DMS114 treated with DMSO at 0.1 percent for 48 hours (cell line): Measurements from ENCODE around the gene LPP.

ENCODE experiments used
- DNase-seq: peaks from one replicate; lab custom pipeline; 2025; ENCODE audit not compliant: unreplicated experiment; lab: John Stamatoyannopoulos, UW

The LPP gene

DNA sequence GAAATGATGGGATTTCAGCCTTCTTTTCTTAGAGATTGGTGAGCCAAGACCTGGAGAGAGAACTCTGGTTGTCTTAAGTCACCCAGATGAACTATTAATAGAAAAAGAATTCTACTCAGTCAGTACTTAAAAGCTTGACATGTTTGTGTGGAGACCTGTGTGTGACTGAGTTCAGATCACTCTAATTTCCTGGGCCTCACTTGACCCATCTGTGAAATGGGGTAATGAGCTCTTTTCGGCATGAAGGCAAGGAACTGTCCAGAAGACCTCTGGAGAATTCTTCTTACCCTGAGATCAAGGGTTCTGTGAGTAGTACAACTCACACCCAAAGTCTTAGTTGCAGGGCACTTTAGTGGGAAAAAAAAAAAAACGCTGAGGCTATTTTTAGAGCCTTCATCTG is 92.9 kb downstream of the LPP start:
- DNase-seq: no peak

DNA sequence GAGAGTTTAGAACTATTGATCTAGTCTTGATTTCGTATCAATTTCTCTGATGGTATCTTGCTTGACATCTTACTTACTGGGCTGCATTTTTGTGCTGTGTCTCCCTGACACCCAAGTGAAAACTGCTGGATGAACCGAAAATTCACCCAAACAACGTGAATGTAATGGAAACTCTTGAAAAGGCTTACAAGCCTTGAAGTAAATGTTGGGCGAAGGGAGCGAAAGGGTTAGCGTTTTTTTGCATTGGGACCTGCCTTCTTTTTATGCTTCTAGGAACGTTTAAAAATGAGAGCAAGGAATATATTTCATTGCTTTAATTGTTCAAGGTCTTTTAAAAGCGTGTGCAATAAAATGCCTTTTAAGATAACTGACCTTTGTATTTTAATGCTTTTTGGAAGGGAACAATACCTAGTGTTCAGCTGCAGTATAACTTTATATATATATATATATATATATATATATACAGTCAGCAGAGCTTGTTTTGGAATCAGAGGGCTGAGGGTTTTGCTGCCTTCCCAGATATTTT is 94.1 kb downstream of the LPP start:
- no peak for DNase-seq

GRCh38 chr3:188253123-188253793 is 99.3 kb downstream of the LPP start:
- no peak for DNase-seq

DNA sequence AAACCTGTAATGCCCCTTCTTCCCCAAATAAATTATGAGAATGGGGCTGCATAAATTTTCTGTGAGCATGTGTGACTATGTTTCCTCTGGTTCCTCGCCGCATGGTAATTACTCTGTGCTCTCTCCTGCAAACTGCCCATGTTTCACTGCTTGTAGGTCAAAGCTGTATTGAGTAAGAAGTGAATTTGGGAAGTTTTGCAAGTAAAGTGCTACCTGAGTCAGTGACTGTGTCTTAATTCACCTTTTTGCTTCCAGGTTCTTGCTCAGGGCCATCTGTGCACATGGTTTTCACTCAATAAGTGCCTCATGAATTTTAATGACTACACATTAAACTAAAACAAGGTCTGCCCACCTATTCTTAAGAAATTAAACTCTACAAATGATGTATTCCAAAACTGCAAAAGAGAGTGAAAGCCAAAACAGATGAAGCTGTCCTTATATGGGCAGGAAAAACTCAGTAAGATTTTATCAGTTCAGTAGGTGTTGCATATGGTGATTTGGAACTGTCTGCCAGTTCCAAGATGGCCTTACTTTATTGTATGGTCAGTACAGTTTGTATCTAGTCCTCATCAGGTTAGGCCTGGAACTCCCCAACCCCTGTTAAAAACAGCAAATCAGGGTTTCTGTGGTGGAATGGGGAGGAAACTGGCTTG is 100.0 kb downstream of the LPP start:
- no peak for DNase-seq

DNA sequence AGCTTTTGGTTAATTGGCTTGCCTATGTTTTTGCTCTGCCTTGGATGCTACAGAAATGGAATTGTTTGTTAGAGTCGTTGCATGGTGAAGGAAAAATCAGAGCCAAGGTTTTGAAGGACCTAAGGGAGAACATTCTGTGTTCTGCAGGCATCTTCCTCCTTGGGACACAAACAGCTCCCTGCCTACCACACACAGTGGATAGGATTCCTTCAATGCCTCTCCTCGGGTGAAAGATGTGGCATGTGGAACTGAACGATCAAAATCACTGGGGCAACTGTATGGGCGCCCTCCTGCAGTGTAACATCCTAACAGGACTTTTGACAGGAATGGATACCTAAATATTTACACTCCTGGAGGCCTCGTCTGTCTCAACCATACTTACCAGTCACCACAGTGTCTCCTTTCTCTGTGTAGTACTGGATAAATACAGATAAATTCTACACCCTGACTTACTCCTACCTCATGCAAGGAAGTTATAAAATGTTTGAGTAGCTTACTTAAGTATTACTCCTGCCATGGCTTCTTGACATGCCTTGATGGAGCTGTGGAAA is 100.6 kb downstream of the LPP start:
- DNase-seq: no peak

- DNase-seq: no peak
These were observed 101.2 kb downstream of the LPP start for GRCh38 chr3:188255190-188255589.

GRCh38 chr3:188256758-188257157 is 102.8 kb downstream of the LPP start:
- DNase-seq: no peak

DNA sequence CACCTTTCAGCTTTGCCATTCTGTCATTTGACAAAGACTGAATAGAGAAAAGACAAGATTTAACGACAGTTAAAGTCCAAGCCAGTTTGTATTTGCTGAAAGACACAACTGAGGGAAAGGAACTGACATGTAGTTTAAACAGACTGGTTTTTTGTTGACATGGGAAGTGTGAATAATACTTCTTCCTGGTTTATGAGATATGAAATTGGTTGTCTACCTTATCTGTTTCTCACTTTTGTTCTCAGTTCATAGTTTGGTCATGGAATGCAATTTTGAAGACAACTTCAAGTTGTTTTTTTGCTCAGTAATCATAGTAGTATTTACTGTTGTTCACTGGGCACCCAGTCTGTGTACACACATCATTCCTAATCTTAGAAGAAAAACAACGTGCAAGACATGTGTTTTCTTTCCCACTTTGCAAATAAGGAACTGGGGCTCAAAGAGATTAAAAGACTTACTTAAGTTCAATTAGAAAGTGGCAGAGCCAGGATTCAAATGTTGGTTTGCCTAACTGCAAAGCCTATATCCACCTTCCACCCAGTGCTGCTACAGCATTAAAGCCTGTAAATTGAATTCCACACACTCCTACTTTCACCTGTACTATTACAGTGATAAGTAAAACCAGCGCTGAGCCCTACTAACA is 103.5 kb downstream of the LPP start:
- DNase-seq: no peak

- no peak for DNase-seq
These were observed 105.2 kb downstream of the LPP start for GRCh38 chr3:188259191-188259590.

GRCh38 chr3:188259596-188259995 is 105.6 kb downstream of the LPP start:
- DNase-seq: no peak

DNA sequence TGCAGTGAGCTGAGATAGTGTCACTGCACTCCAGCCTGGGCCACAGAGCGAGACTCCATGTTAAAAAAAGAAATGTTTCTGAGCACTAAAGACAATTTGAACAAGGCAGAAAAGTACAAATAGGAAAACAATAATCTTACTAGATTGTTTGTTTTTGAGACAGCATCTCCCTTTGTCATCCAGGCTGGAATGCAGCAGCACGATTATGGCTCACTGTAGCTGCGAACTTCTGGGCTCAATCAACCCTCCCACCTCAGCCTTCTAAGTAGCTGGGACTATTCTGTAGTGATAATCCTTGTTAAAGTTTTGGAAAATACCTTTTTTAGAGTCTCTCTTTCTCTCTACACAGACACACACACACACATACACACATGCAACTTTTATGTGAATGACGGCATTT is 107.1 kb downstream of the LPP start:
- DNase-seq: no peak

DNA sequence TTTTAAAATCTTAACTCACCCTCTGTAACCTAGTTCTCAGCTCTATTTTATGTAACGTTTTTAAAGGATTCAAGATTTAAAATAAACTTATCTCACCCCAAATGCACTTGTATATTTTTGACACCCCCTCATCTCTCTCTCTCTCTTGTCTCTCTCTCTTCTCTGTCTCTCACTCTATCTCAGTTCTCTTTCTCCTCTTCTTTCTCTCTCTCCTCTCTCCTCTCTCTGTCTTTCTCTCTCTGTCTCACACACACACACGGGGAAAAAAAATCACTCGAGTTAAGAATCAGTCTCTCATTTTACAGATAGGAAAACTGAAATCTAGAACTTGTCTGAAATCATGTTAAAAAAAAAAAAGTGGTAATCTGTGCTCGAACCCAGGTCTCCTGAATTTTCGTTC is 108.5 kb downstream of the LPP start:
- DNase-seq: no peak

DNA sequence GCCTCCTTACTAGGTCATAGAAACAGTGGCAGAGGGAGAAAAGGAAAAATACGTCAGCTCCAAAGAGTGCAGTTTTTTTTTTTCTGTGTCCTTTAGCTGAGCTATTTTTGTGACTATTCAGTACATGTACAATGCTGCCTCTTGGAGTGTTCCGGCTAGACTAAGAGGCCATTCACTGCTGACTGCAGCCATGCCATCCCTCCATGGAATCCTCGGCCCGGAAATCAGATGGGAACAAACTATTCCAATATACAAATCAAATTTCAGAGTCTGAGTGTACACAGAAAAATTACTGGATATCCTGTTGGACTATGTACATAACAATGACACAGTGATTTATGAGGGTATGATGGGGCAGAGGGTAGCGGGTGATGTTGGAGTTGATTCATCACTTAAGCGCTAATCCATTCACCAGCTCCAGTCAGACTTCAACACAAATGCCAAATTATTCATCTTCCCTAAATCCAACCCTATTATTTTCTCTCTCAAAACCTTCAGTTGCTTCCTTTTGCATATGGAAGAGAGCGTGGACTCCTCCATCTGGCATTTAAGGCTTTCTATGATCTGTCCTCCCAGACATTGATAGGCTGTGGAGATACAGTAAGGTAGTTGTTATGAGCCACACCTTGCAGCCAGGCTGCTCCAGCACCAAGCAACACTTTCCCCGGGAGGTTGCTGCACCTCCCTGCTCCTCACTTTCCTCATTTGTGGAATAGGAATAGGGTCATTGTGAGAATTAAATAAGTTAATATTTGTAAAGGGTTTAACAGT is 109.1 kb downstream of the LPP start:
- no peak for DNase-seq

GRCh38 chr3:188264226-188265207 is 110.6 kb downstream of the LPP start:
- DNase-seq: no peak

DNA sequence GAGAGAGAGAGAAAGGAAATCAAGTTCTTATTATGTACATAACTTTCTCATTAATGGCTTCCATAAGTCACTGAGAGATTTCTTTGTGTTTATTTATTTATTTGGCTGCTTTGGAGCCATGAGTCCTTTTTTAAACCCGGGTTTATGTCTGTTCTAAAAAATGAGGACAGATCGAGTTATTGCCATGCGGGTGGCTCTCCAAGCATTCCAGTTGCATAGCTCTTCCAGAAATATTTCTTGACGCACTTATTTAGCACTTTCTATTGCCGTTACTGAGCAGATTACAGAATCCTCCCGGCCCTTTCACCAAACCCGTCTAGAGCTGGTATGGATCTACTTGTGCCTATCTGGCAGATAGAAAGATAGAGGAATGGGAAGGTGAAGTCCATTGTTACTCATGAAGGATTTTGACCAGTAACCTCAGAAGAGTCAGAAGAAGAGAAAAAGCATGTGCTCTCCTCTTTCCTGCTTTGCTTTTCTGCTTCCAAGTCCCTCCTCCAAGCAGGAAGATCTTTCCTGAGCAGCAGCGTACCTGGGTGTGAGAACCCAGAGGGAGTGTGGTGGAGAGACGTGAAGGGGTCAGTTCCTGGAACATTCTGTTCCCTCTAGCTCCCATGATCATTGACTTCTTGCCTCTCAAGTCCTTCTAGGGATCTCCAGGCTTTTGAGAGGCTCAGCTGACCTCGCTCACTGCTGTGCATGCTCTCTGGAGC is 112.8 kb downstream of the LPP start:
- no peak for DNase-seq

GRCh38 chr3:188267790-188268335 is 113.9 kb downstream of the LPP start:
- DNase-seq: no peak

DNA sequence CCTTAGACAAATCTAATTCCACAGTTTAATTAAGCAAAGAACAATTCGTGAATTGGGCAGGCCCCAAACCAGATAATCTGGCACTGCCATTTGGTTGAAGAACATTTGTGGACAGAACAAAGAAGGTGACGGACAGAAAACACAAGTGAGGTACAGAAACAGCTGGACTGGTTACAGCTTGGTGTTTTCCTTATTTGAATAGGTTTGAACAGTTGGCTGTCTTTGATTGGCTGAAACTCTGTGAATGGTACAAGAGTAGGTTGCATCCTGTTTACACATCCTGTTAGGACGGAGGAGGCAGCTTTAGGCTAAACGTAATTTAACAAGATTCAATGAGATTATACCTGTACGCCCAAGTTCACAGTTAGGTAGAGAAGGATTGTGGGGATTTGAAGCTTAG is 114.4 kb downstream of the LPP start:
- no peak for DNase-seq

DNA sequence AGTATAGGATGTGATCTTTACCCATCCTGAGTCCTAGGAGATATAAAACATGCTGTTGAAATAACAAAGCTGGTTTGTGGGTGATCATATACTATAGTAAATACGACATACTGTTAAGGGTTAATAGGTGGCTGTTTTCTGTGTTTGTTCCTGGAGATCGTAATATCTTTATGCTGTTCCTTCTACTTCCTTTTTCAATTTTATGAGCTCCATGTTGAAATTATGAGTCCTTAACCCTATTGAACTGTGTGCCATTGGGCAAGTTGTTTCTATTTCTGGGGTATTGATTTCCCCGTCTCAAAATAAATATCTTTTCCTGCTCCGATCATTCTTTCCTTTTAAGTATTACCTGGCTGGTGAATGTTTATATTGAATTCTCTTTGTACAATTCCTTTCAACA is 115.1 kb downstream of the LPP start:
- no peak for DNase-seq

GRCh38 chr3:188270423-188270972 is 116.5 kb downstream of the LPP start:
- no peak for DNase-seq
